Smooth muscle cell (in vitro differentiated cells): ENCODE results near the gene ASB7. TPM values are rescaled to one million over a fixed set of nuclear protein-coding genes. Genes with fewer than 3 reads are reported as not detected.

ENCODE experiments used
- DNase-seq: peaks from one replicate; lab custom pipeline; 2025; ENCODE audit not compliant: unreplicated experiment; lab: John Stamatoyannopoulos, UW
- H2AFZ ChIP-seq: fragments of 200-600 bp; sonication (generic); 2 replicates; pipeline ENCODE4 v1.6.0; 2016; ENCODE audit warnings: antibody characterized with exemption, low read depth, mild to moderate bottlenecking
- H3F3A ChIP-seq: fragments of 200-600 bp; sonication (generic); 2 replicates; pipeline ENCODE4 v1.6.0; 2017; ENCODE audit warnings: antibody characterized with exemption, low read depth
- H3K27ac ChIP-seq: fragments of 200-600 bp; sonication (generic); 2 replicates; pipeline ENCODE4 v1.5.1; 2016; ENCODE audit warnings: low read depth, mild to moderate bottlenecking
- H3K27me3 ChIP-seq: fragments of 200-600 bp; sonication (generic); 2 replicates; pipeline ENCODE4 v1.6.1; 2016; ENCODE audit warnings: low read depth, mild to moderate bottlenecking
- H3K36me3 ChIP-seq: fragments of 200-600 bp; sonication (generic); 2 replicates; pipeline ENCODE4 v1.5.1; 2016; ENCODE audit warnings: low read depth
- H3K4me1 ChIP-seq: fragments of 200-600 bp; sonication (generic); 2 replicates; pipeline ENCODE4 v1.5.1; 2016; ENCODE audit warnings: low read depth
- H3K4me2 ChIP-seq: fragments of 200-600 bp; sonication (generic); 2 replicates; pipeline ENCODE4 v1.6.0; 2016; ENCODE audit warnings: mild to moderate bottlenecking
- H3K4me3 ChIP-seq: fragments of 200-600 bp; sonication (generic); 2 replicates; pipeline ENCODE4 v1.5.1; 2016; ENCODE audit warnings: mild to moderate bottlenecking
- H3K79me2 ChIP-seq: fragments of 200-600 bp; sonication (generic); 2 replicates; pipeline ENCODE4 v1.6.0; 2016; ENCODE audit warnings: low read depth, mild to moderate bottlenecking
- H3K9ac ChIP-seq: fragments of 200-600 bp; sonication (generic); 2 replicates; pipeline ENCODE4 v1.6.0; 2016; ENCODE audit warnings: low read depth
- H3K9me3 ChIP-seq: fragments of 200-600 bp; sonication (generic); replicated peaks from 2 replicates; pipeline ENCODE4 v1.5.1; 2016; ENCODE audit warnings: low read depth
- H4K20me1 ChIP-seq: fragments of 200-600 bp; sonication (generic); 2 replicates; pipeline ENCODE4 v1.6.0; 2016; ENCODE audit warnings: low read depth
- WGBS: methylation state at CpG from one replicate; pipeline ENCODE4 v1.1.7; 2016; ENCODE audit warnings: low lambda C conversion rate; 5-methylcytosine and 5-hydroxymethylcytosine counted together
- polyA plus RNA-seq: library from polyadenylated mRNA; unstranded; fragments of >200 nt; fragmentation: Nextera tagmentation; extraction: Ambion mirVana; gene quantifications from 2 replicates; pipeline ENCODE4 v1.2.1, GENCODE V29; 2016
- total RNA-seq: library from RNA; depleted of rRNA; stranded (reverse); fragments of >200 nt; gene quantifications from 2 replicates; pipeline ENCODE4 v1.2.3, GENCODE V29; 2014
- TF ChIP-seq, protein P1 (sequence below): fragments of 200-600 bp; sonication (generic); IDR thresholded peaks from 2 replicates; pipeline ENCODE4 v1.5.1; 2017; ENCODE audit warnings: borderline replicate concordance, mild to moderate bottlenecking, antibody characterized with exemption; ENCODE audit not compliant: insufficient read depth, poor library complexity, severe bottlenecking

Gene ASB7
- total and polyA plus RNA-seq, 2 experiments from 2014 or later = 6.2 to 9.5 TPM

DNA sequence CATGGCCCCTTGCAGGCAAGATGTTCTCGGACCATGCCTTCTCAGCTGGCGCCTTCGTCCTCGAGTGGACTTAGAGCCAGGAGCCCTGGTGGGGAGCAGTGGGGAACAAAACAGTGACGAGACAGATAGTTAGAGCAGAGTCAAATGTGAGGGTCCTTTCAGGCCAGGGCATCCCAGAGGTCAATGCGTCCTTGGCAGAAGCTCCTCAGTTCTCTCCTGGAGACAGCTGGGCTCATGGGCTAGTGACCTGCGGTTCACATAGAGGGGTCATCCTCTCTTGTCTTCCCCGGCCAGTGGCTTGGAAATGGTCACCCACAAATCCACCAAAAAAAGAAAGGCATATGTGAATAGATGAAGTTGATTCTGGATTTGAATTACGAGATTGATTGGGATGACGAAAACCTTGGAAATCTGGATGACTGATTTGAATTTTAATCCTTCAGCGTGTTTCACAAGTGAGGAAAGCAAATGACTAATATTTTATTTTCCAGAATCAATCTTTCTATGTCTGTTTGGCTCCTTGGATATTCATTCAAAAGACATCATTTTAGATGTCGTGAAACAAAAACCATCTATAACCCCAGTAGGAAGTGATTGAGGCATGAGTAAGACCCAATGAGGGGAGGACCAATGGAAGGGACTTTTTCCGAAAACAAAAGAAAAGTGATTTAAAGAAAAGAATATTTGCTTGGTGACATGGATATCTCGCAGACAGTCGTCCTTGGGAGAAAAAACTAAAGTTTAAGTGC lies 84.5 kb downstream of the ASB7 start:
- peaks cover 8% of the 10 kb centered on the region for H3K4me1 ChIP-seq
- no peaks in the 10 kb centered on the region for H3F3A ChIP-seq
- H3K4me2 ChIP-seq = peak overlapping the region; percentile 60
- H3K27me3 ChIP-seq = no peaks in the 10 kb centered on the region
- no peaks in the 10 kb centered on the region for H3K9me3 ChIP-seq
- TF ChIP-seq, protein P1, sequence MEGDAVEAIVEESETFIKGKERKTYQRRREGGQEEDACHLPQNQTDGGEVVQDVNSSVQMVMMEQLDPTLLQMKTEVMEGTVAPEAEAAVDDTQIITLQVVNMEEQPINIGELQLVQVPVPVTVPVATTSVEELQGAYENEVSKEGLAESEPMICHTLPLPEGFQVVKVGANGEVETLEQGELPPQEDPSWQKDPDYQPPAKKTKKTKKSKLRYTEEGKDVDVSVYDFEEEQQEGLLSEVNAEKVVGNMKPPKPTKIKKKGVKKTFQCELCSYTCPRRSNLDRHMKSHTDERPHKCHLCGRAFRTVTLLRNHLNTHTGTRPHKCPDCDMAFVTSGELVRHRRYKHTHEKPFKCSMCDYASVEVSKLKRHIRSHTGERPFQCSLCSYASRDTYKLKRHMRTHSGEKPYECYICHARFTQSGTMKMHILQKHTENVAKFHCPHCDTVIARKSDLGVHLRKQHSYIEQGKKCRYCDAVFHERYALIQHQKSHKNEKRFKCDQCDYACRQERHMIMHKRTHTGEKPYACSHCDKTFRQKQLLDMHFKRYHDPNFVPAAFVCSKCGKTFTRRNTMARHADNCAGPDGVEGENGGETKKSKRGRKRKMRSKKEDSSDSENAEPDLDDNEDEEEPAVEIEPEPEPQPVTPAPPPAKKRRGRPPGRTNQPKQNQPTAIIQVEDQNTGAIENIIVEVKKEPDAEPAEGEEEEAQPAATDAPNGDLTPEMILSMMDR = no peak
- no peak for DNase-seq
- H3K9ac ChIP-seq = no peak overlapping the region
- H2AFZ ChIP-seq = no peak overlapping the region
- no peak overlapping the region for H3K4me3 ChIP-seq
- H4K20me1 ChIP-seq = no peaks in the 10 kb centered on the region
- peak overlapping the region; percentile 68 for H3K27ac ChIP-seq
- H3K79me2 ChIP-seq = no peaks in the 10 kb centered on the region
- WGBS = 88% methylated on average over 15 of the region's 15 CpGs
- no peaks in the 10 kb centered on the region for H3K36me3 ChIP-seq

DNA sequence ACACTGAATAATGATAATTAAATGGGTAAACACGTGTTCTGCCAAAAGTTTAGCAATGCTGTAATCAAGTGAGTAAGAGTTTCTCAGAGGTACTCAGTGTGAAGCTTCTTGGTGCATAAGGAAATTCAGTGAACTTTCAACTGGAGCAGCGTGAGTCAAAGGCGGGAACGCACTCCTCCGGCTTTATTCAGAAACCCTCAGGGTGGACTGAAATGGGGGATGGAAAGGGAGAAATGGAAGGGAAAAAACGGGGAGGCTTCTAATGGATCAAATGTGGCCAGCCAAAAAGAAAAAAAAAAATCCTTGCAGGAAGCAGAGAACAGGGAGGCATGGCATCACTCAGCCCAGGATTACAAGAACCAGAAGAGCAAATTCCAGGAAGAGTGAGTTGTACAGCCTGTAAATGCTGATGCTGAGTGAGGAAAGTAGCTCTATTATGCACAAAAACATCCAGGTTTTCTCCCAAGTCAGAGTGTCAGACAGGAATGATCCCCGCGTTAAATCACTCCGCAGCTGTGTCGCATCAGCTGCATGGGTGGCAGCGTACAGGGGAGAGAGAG lies 85.3 kb downstream of the ASB7 start:
- H2AFZ ChIP-seq = no peak overlapping the region
- H3K79me2 ChIP-seq = no peaks in the 10 kb centered on the region
- DNase-seq = no peak
- H4K20me1 ChIP-seq = no peaks in the 10 kb centered on the region
- H3K36me3 ChIP-seq = no peaks in the 10 kb centered on the region
- no peak overlapping the region for H3K9ac ChIP-seq
- no peak overlapping the region for H3K4me3 ChIP-seq
- no peaks in the 10 kb centered on the region for H3K9me3 ChIP-seq
- 44% methylated on average over 11 of the region's 11 CpGs for WGBS
- H3K27ac ChIP-seq = peak overlapping the region; percentile 68
- H3K27me3 ChIP-seq = no peaks in the 10 kb centered on the region
- peak overlapping the region; percentile 60 for H3K4me2 ChIP-seq
- TF ChIP-seq, protein P1 = no peak
- no peaks in the 10 kb centered on the region for H3F3A ChIP-seq
- H3K4me1 ChIP-seq = peaks cover 8% of the 10 kb centered on the region

DNA sequence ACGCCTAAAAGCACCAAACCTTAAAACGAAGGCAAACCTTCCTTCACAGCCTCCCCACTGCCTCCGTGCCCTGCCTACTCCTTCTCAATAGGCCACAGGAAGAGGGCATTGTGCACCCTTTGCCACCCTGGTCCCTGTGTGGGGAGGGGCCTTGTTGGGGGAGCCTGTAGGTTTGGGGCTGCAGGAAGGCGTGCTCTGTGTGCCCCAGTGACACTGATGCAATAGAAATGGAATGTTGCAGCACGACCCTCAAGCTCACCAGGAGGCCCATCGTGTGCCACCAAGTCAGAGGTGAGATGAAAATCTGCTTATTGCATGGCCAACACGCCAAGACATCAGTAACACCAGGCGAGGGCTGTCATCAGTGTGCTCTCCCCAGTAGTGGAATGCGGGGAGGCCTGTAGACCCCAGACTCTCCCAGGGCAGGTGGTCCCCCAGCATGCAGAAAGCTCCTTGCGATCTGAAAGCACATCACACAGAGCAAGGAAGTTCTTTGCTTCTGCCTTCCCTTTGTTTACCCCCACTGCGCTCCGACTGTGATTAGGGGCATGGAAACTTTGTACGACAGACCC lies 86.2 kb downstream of the ASB7 start:
- TF ChIP-seq, protein P1 = no peak
- Histone ChIP-seq H3K27me3 (no peaks in the 10 kb centered on the region), H3K36me3 (no peaks in the 10 kb centered on the region), H3K4me3 (no peak overlapping the region), H3K4me1 (peaks cover 8% of the 10 kb centered on the region), H4K20me1 (no peaks in the 10 kb centered on the region), H2AFZ (no peak overlapping the region), H3F3A (no peaks in the 10 kb centered on the region), H3K27ac (no peak overlapping the region), H3K4me2 (no peak overlapping the region), H3K9ac (no peak overlapping the region), H3K79me2 (no peaks in the 10 kb centered on the region), H3K9me3 (no peaks in the 10 kb centered on the region)
- WGBS = 87% methylated on average over 13 of the region's 13 CpGs
- no peak for DNase-seq
